ENCODE data around the gene ALKBH5.

DNA sequence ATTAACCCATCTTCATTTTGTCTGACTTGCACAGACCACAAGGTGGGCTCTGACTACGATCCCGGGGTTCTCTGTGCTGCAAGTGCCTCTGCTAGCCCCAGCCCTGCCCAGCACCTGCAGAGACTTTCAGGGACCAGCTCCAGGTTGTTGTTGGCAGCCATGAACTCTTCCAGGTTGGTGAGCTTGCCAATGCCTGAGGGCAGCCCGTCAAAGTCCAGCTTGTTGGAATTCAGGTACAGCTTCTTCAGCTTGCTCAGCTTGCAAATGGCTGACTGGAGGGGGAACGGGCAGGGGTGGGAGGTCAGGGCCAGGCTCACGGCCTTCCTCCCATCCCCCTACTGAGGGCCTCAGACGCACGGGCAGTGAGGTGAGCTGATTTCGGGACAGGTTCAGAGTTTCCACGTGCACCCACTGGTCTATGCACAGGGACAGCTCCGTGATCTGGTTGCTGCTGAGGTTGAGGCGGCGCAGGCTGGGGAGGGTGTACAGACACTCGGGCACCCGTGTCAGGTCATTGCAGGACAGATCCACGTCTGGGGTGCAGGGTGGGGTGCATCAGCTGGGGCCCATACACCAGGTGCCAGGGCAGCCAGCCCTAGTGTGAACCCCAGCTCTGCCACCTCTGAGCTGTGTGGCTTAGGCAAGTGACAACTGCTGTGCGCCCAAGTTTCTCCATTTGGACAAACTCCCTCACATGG lies 69.7 kb downstream of the ALKBH5 start:
- TF ChIP-seq, protein P1, sequence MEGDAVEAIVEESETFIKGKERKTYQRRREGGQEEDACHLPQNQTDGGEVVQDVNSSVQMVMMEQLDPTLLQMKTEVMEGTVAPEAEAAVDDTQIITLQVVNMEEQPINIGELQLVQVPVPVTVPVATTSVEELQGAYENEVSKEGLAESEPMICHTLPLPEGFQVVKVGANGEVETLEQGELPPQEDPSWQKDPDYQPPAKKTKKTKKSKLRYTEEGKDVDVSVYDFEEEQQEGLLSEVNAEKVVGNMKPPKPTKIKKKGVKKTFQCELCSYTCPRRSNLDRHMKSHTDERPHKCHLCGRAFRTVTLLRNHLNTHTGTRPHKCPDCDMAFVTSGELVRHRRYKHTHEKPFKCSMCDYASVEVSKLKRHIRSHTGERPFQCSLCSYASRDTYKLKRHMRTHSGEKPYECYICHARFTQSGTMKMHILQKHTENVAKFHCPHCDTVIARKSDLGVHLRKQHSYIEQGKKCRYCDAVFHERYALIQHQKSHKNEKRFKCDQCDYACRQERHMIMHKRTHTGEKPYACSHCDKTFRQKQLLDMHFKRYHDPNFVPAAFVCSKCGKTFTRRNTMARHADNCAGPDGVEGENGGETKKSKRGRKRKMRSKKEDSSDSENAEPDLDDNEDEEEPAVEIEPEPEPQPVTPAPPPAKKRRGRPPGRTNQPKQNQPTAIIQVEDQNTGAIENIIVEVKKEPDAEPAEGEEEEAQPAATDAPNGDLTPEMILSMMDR (IDR thresholded peaks at IDR 0.05): no peak
- TF ChIP-seq POLR2A (IDR thresholded peaks at IDR 0.05): no peak

Measured in tibial nerve (tissue), 3 donors.